ENCODE measurements around the gene SSH3.

Gene SSH3

DNA sequence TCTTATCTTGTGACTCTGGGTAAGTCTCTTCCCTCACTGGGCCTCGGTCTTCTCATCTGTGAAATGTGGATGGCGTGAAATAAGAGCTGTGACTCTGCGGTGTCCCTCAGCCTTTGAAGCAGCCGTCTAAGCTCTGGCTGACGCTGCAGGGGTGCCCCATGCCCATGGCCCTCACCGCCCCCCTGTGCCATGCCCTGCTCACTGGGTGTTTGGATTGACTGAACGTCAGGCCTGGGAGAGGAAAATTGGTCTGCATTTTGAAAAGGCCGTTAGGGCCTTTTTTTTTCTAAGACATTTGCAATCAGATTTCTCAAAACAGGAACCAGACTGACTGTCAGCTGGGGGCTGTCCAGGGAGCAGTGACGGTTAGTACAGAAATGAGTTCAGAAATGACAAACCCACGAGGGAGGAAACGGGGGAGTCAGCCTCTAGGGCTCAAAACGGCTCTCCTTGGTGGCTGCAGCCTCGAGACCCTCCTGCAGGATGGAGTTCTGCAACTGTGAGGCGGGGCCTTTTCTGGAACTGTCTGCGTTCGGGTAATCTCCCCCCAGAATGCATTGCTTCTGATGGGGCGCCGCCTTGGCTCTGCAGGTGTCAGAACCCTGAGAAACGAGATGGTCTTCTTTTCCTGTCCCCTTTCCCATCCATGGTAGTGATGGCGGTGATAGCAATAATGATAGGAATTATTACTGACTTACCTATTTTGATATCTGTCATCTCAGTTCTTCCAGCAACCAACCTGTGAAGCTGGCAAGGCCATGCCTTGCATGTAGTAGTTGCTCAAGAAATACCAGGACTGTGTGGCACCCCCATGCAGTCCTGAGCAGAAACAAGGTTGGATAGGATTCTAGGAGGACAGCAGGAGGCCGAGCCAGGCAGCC is 35.0 kb upstream of the SSH3 start:
- TF ChIP-seq, protein P1, sequence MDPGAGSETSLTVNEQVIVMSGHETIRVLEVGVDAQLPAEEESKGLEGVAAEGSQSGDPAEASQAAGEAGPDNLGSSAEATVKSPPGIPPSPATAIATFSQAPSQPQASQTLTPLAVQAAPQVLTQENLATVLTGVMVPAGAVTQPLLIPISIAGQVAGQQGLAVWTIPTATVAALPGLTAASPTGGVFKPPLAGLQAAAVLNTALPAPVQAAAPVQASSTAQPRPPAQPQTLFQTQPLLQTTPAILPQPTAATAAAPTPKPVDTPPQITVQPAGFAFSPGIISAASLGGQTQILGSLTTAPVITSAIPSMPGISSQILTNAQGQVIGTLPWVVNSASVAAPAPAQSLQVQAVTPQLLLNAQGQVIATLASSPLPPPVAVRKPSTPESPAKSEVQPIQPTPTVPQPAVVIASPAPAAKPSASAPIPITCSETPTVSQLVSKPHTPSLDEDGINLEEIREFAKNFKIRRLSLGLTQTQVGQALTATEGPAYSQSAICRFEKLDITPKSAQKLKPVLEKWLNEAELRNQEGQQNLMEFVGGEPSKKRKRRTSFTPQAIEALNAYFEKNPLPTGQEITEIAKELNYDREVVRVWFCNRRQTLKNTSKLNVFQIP (CRISPR knock-in tag; IDR thresholded peaks at IDR 0.05; ENCODE audit: borderline replicate concordance, low read depth), result no peak
- TF ChIP-seq ISL1 (CRISPR knock-in tag; IDR thresholded peaks at IDR 0.05) (no peak), BACH2 (CRISPR knock-in tag; IDR thresholded peaks at IDR 0.05; ENCODE audit: borderline replicate concordance) (no peak), SNAI2 (CRISPR knock-in tag; IDR thresholded peaks at IDR 0.05) (no peak), ZNF70 (CRISPR knock-in tag; IDR thresholded peaks at IDR 0.05) (no peak), PPARA (CRISPR knock-in tag; IDR thresholded peaks at IDR 0.05; ENCODE audit: borderline replicate concordance) (no peak), ZFP30 (CRISPR knock-in tag; IDR thresholded peaks at IDR 0.05) (no peak), GLIS3 (CRISPR knock-in tag; IDR thresholded peaks at IDR 0.05) (no peak), OSR1 (CRISPR knock-in tag; IDR thresholded peaks at IDR 0.05) (no peak), TCF4 (CRISPR knock-in tag; IDR thresholded peaks at IDR 0.05; ENCODE audit: borderline replicate concordance) (no peak), ARNTL (CRISPR knock-in tag; IDR thresholded peaks at IDR 0.05; ENCODE audit: borderline replicate concordance, low read depth) (no peak), ESRRG (CRISPR knock-in tag; IDR thresholded peaks at IDR 0.05) (no peak), TOX (CRISPR knock-in tag; IDR thresholded peaks at IDR 0.05; ENCODE audit: borderline replicate concordance) (no peak)
- TF ChIP-seq, protein P2, sequence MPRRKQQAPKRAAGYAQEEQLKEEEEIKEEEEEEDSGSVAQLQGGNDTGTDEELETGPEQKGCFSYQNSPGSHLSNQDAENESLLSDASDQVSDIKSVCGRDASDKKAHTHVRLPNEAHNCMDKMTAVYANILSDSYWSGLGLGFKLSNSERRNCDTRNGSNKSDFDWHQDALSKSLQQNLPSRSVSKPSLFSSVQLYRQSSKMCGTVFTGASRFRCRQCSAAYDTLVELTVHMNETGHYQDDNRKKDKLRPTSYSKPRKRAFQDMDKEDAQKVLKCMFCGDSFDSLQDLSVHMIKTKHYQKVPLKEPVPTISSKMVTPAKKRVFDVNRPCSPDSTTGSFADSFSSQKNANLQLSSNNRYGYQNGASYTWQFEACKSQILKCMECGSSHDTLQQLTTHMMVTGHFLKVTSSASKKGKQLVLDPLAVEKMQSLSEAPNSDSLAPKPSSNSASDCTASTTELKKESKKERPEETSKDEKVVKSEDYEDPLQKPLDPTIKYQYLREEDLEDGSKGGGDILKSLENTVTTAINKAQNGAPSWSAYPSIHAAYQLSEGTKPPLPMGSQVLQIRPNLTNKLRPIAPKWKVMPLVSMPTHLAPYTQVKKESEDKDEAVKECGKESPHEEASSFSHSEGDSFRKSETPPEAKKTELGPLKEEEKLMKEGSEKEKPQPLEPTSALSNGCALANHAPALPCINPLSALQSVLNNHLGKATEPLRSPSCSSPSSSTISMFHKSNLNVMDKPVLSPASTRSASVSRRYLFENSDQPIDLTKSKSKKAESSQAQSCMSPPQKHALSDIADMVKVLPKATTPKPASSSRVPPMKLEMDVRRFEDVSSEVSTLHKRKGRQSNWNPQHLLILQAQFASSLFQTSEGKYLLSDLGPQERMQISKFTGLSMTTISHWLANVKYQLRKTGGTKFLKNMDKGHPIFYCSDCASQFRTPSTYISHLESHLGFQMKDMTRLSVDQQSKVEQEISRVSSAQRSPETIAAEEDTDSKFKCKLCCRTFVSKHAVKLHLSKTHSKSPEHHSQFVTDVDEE (CRISPR knock-in tag; IDR thresholded peaks at IDR 0.05), result no peak
- TF ChIP-seq, protein P3, sequence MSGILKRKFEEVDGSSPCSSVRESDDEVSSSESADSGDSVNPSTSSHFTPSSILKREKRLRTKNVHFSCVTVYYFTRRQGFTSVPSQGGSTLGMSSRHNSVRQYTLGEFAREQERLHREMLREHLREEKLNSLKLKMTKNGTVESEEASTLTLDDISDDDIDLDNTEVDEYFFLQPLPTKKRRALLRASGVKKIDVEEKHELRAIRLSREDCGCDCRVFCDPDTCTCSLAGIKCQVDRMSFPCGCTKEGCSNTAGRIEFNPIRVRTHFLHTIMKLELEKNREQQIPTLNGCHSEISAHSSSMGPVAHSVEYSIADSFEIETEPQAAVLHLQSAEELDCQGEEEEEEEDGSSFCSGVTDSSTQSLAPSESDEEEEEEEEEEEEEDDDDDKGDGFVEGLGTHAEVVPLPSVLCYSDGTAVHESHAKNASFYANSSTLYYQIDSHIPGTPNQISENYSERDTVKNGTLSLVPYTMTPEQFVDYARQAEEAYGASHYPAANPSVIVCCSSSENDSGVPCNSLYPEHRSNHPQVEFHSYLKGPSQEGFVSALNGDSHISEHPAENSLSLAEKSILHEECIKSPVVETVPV (CRISPR knock-in tag; IDR thresholded peaks at IDR 0.05), result no peak
- no peak for ATAC-seq

DNA sequence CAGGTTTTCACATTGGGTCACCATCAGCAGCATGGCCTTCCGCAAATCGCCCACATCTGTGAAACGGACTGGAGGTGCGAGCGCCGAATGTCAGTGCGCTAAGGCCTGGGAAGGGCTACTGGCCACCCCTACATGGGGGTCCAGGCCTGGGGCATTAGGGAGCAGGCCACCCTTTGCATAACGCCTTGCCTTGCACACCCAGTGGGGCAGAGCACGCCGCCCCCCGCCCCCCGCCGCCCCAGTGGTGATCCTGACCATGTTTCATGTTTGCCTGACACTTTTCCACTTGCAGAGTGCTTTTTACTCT is 34.4 kb upstream of the SSH3 start:
- no peak for ATAC-seq
- TF ChIP-seq RARB (CRISPR knock-in tag; IDR thresholded peaks at IDR 0.05) (no peak), OSR1 (CRISPR knock-in tag; IDR thresholded peaks at IDR 0.05) (no peak)

DNA sequence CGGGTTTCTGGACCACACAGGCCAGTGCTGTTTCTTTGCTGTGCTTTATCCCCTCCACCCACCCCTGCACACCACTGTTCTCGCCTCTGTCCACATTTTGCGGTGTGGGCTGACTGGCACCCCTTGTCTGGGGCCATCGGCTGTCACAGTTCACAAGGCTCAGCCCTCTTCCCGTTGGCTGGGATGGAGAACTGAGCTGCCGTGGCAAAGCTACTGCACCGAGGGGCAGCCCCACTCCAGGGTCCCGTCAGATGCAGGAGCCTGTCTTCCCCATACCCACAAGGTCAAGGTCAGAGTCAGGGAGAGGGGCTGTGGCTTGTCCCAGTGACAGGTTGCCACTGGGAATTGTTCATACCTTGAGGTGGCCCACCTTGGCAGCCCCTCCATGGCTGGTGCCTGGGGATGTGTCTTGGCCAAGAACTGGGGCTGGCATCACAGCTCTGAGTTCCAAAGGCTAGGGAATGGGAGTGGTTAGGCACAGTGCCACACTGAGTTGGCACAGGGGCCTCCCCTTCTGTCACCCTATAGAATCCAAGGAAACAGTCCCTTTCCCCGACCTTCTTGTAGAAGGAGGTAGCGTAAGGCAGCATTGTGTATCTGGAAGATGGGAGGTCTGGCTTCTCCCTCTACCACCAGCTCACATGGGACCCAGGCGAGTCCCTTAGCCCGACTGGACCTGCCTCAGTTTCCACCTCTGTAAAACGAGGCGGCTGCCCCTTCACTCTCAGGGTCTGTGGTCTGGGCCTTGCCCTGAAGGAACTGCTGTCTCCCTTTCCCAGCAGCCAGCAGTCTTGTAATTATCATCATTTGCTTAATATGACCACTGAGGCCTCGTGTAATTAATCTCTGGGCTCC is 33.7 kb upstream of the SSH3 start:
- no peak for ATAC-seq
- TF ChIP-seq CSDC2 (CRISPR knock-in tag; IDR thresholded peaks at IDR 0.05), result no peak
- TF ChIP-seq, protein P2 (CRISPR knock-in tag; IDR thresholded peaks at IDR 0.05), result no peak
- no peak for TF ChIP-seq TCF4 (CRISPR knock-in tag; IDR thresholded peaks at IDR 0.05; ENCODE audit: borderline replicate concordance)
- TF ChIP-seq ZFP3 (CRISPR knock-in tag; IDR thresholded peaks at IDR 0.05), result no peak
- TF ChIP-seq ZC3H10 (CRISPR knock-in tag; IDR thresholded peaks at IDR 0.05), result no peak
- TF ChIP-seq TOX (CRISPR knock-in tag; IDR thresholded peaks at IDR 0.05; ENCODE audit: borderline replicate concordance), result no peak
- TF ChIP-seq ISL1 (CRISPR knock-in tag; IDR thresholded peaks at IDR 0.05), result no peak
- TF ChIP-seq RARB (CRISPR knock-in tag; IDR thresholded peaks at IDR 0.05), result no peak
- TF ChIP-seq, protein P4, sequence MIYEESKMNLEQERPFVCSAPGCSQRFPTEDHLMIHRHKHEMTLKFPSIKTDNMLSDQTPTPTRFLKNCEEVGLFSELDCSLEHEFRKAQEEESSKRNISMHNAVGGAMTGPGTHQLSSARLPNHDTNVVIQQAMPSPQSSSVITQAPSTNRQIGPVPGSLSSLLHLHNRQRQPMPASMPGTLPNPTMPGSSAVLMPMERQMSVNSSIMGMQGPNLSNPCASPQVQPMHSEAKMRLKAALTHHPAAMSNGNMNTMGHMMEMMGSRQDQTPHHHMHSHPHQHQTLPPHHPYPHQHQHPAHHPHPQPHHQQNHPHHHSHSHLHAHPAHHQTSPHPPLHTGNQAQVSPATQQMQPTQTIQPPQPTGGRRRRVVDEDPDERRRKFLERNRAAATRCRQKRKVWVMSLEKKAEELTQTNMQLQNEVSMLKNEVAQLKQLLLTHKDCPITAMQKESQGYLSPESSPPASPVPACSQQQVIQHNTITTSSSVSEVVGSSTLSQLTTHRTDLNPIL (CRISPR knock-in tag; IDR thresholded peaks at IDR 0.05; ENCODE audit: low read depth), result no peak
- TF ChIP-seq, protein P3 (CRISPR knock-in tag; IDR thresholded peaks at IDR 0.05), result no peak
- TF ChIP-seq ZFP30 (CRISPR knock-in tag; IDR thresholded peaks at IDR 0.05), result no peak
- TF ChIP-seq ZNF70 (CRISPR knock-in tag; IDR thresholded peaks at IDR 0.05), result no peak
- TF ChIP-seq GLIS3 (CRISPR knock-in tag; IDR thresholded peaks at IDR 0.05), result no peak
- TF ChIP-seq SNAI2 (CRISPR knock-in tag; IDR thresholded peaks at IDR 0.05), result no peak
- TF ChIP-seq ZNF8 (CRISPR knock-in tag; IDR thresholded peaks at IDR 0.05), result no peak
